ENCODE measurements around the gene B3GNT5. TPM values are rescaled to one million over a fixed set of nuclear protein-coding genes. Genes with fewer than 3 reads are reported as not detected.

Gene B3GNT5
- total RNA-seq, 1 donor from 2014 or later, result 3.2 TPM

GRCh38 chr3:183313764-183314163, 60.7 kb downstream of the B3GNT5 start:
- DNase-seq (ENCODE audit: low spot score), result no peak
- intact Hi-C loops (cut with DNase I), result no loop called here

GRCh38 chr3:183315739-183316138, 62.7 kb downstream of the B3GNT5 start:
- no peak for DNase-seq (ENCODE audit: low spot score)
- intact Hi-C loops (cut with DNase I), result no loop called here

- no peak for DNase-seq (ENCODE audit: low spot score)
- intact Hi-C loops (cut with DNase I), result no loop called here
These were observed 64.2 kb downstream of the B3GNT5 start for GRCh38 chr3:183317271-183317670.

- DNase-seq (ENCODE audit: low spot score), result no peak
- intact Hi-C loops (cut with DNase I), result no loop called here
These were observed 65.1 kb downstream of the B3GNT5 start for GRCh38 chr3:183317886-183318865.

- intact Hi-C loops (cut with DNase I), result no loop called here
- DNase-seq (ENCODE audit: low spot score), result no peak
These were observed 65.8 kb downstream of the B3GNT5 start for GRCh38 chr3:183318877-183319276.

GRCh38 chr3:183319371-183319770, 66.3 kb downstream of the B3GNT5 start:
- intact Hi-C loops (cut with DNase I), result no loop called here
- no peak for DNase-seq (ENCODE audit: low spot score)

Other genes starting within 250 kb of the B3GNT5 start
- 32.5 TPM for gene MCCC1, start 153.8 kb upstream of the B3GNT5 start, total RNA-seq
- not detected for gene LAMP3, start 90.5 kb upstream of the B3GNT5 start, total RNA-seq
- gene MCF2L2, start 175.4 kb downstream of the B3GNT5 start, total RNA-seq, result 1.1 TPM

Measured in cardiac septum (tissue), 1 donor.